Lower leg skin (tissue), 3 donors: ENCODE data around the gene AVP.

Experiments used
- POLR2A ChIP-seq, 2 donors: fragments of 450-650 bp; IDR thresholded peaks; one replicate each; pipeline ENCODE4 v1.6.1; 2016 to 2017; ENCODE audit warnings: antibody characterized with exemption in 2 of 2, mild to moderate bottlenecking in 1 of 2, moderate library complexity in 1 of 2
- TF ChIP-seq, protein P1 (sequence below), 3 donors: fragments of 450-650 bp; IDR thresholded peaks; one replicate each; pipeline ENCODE4 v1.5.1; 2016; ENCODE audit warnings: antibody characterized with exemption in 3 of 3, mild to moderate bottlenecking in 3 of 3, moderate library complexity in 2 of 3

DNA sequence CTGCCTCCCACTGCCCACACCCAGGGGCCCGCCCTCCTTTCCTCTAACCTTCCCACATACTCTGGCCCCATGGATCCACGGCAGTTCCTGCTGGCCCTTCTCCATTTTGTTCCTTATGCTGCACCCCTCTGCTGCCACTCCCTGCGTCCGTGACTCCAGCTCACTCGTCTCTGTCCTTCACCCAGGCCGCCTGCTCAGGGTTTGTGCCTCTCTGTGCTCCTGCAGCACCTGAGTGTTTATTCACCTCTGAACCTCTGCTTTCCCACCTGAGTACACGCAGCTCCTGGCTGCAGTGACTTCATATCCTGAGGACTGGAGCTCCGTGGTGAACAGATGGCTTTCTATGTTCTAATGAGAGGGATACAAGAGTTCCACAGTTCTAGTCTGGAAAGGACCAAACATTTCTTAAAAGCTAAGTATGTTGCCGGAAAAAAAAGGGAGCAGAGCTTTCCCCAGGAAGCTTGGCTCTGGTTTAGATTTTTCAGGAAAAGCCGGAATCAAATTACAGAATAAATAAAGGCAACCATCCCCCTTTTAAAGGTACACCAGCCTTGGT is 42.6 kb downstream of the AVP start:
- TF ChIP-seq, protein P1, sequence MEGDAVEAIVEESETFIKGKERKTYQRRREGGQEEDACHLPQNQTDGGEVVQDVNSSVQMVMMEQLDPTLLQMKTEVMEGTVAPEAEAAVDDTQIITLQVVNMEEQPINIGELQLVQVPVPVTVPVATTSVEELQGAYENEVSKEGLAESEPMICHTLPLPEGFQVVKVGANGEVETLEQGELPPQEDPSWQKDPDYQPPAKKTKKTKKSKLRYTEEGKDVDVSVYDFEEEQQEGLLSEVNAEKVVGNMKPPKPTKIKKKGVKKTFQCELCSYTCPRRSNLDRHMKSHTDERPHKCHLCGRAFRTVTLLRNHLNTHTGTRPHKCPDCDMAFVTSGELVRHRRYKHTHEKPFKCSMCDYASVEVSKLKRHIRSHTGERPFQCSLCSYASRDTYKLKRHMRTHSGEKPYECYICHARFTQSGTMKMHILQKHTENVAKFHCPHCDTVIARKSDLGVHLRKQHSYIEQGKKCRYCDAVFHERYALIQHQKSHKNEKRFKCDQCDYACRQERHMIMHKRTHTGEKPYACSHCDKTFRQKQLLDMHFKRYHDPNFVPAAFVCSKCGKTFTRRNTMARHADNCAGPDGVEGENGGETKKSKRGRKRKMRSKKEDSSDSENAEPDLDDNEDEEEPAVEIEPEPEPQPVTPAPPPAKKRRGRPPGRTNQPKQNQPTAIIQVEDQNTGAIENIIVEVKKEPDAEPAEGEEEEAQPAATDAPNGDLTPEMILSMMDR (IDR thresholded peaks at IDR 0.05): no peak
- TF ChIP-seq POLR2A (IDR thresholded peaks at IDR 0.05): no peak
